Endothelial cell of umbilical vein (primary cell): Measurements from ENCODE around the gene MISP.

Source experiments
- CTCF ChIP-seq, 2 donors: IDR thresholded peaks; 1 replicate in 1 of 2; 2 replicates in 1 of 2; pipeline ENCODE4 v1.5.1; 2011; ENCODE audit warnings: low read length in 2 of 2, mild to moderate bottlenecking in 2 of 2, moderate library complexity in 2 of 2, control low read depth in 1 of 2, inconsistent platforms in 1 of 2, low read depth in 1 of 2; ENCODE audit not compliant: insufficient read depth in 1 of 2; ENCODE audit errors: extremely low read depth in 1 of 2
- JUN ChIP-seq: IDR thresholded peaks from 2 replicates; pipeline ENCODE4 v1.6.1; 2011; ENCODE audit warnings: borderline replicate concordance, low read depth; ENCODE audit not compliant: insufficient read length, insufficient read depth
- MAX ChIP-seq: IDR thresholded peaks from 2 replicates; pipeline ENCODE4 v1.6.1; 2011; ENCODE audit not compliant: insufficient read depth, insufficient read length
- POLR2A ChIP-seq: IDR thresholded peaks from 2 replicates; pipeline ENCODE4 v1.6.1; 2012; ENCODE audit warnings: low read depth, mild to moderate bottlenecking, control low read depth, low read length

GRCh38 chr19:732148-733069, 18.5 kb upstream of the MISP start:
- TF ChIP-seq CTCF (IDR thresholded peaks at IDR 0.05; ENCODE audit: extremely low read depth in 1 of 2, insufficient read depth in 1 of 2, low read depth in 1 of 2, low read length in 2 of 2) (no peak), POLR2A (no peak), JUN (no peak), MAX (no peak)
